Stimulated activated CD4-positive, alpha-beta T cell treated with anti-CD3 and anti-CD28 coated beads, TNF-alpha, amount 100 ng/mL, for 1 hour (primary cell): Measurements from ENCODE around the gene KCNQ2.

Source experiments
- DNase-seq, 3 donors: peaks; one replicate each; pipeline ENCODE4 v3.0.0-alpha.2; 2020; ENCODE audit warnings: low read depth in 3 of 3, low spot score in 1 of 3

Gene KCNQ2

DNA sequence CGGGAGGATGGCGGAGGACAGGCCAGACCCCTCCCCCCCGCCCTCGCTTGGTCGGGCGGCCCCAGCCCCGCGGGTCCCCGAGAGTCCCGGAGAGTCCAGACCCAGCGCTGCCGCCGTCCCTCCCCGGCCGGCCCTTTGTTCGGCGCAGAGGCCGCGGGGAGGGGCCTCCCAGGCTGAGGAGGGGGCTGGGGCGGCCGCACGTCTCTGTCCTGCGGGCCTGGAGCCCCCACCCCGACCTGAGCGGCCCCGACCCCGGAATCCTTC is 806 bp downstream of the KCNQ2 start:
- no peak for DNase-seq

- DNase-seq = no peak
These were observed 1.3 kb downstream of the KCNQ2 start for GRCh38 chr20:63471002-63471716.

- DNase-seq = no peak
These were observed 2.0 kb downstream of the KCNQ2 start for GRCh38 chr20:63470410-63470809.

DNA sequence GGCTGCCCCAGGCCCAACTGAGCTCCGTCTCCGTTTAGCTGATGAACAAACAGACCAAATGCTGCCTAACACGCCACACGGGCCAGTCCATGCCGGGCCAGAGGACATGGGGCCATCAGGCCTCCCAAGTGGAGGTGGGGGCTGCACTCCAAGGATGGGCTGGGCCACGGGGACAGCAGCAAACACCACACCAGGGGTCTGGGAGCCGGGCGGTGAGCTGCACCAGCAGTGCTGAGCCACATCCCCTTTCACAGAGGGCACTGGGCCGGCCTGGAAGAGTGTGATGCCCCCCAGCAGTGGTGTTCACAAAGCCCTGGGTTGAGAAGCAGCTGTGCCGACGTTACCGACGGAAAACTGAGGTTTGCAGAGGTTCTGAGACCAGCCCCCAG is 2.7 kb downstream of the KCNQ2 start:
- no peak for DNase-seq

GRCh38 chr20:63469019-63469712 is 3.3 kb downstream of the KCNQ2 start:
- no peak for DNase-seq

GRCh38 chr20:63468421-63468820 is 4.0 kb downstream of the KCNQ2 start:
- DNase-seq = no peak

GRCh38 chr20:63467294-63468083 is 5.0 kb downstream of the KCNQ2 start:
- no peak for DNase-seq

- DNase-seq = no peak
These were observed 5.6 kb downstream of the KCNQ2 start for GRCh38 chr20:63466861-63467260.

- DNase-seq = no peak
These were observed 6.1 kb downstream of the KCNQ2 start for GRCh38 chr20:63466250-63466825.

DNA sequence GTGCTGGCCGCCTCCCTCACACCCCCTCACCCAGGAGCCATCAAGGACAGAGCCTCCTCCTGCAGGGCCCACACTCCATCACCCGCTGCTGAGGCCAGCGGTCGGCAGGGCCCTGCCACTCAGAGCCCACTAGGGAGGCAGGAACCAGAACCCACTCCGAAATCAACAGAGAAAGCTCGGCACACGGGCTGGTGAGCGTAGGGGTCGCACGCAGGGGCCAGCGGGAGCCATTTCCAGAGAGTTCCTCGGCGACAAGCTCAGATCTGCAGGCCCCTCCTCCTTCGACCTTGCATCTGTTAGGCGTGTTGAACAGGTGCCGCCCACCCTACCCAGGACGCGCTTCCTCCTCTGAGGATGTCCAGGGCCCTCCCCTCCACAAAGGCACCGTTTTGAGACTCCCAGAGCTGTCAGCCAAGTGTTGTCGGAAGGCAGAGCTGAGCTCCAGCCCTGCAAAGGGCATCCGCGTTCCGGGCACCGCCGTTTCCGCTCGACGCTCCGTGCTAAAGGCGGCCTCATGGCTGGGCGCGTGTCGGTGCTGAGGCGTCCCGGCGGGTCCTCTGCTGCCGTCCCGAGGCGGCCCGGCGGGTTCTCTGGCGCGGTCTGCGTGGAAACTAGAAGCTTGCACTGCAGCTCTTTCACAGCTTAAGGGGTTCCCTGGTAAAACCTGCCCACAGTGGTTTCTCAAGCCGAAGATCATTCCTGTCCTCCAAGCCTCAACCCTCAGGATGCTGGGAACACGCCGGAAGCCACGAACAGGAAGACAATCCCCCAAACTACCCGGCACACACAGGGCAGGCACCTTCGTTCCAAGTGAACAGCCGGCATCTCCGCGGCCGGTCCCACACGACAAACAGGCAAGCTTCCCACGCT is 6.8 kb downstream of the KCNQ2 start:
- DNase-seq = no peak

DNA sequence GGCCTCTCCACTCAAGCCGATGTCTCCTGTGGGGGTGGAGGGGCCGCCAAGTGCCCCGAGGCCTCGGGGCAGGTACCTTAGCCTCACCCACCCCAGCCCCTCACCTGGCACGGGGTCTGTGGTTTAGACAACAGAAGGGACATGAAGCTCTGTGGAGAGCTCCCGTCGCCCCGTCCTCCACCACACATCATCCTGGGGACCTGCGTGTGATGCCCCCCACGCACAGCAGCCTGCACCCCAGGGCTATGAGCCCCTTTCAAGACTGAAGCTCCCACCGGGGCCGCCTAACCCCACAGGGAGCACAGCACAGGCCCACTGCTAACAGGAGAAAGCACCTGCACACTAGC is 8.2 kb downstream of the KCNQ2 start:
- DNase-seq = no peak

DNA sequence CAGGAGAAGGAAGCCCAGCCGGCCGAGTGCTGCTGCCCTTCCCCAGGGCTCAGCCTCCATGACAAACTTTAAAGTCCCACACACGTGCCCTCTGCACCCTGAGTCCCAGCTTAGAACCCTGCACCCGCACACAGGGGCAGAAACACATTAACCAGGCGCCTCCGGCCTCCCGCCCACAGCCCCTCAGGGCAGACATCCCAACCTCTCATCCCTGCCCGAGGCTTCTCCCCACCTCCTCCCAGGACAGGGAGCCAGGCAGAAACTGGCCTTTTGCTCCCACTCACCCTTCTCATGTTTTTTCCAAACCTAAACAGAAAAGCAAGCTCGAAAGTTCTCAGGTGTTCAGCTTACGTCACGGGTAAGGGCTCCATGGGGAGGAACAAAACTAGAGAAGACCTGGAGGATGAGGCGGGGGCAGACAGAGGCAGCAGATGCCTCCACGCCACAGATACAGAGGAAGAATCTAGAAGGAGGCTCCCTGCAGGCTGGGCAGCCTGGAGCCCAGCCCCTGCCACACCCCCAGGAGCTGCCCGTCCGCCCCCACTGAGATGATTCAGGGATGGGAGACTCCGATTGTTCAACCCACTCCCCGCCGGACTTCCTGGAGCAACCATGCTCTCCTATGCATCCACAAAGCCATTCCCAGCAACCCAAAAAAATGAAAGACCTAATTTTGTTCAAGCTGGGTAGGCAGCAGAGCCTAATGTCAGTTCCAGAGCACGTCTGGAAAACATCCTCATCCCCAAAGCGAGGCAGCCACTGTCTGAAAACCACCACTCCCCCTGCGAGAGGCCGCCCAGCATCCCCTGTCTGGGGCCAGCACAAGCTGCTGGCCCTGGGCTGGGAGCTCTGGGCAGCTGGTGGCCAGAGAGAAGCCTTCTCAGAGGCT is 8.8 kb downstream of the KCNQ2 start:
- no peak for DNase-seq

DNA sequence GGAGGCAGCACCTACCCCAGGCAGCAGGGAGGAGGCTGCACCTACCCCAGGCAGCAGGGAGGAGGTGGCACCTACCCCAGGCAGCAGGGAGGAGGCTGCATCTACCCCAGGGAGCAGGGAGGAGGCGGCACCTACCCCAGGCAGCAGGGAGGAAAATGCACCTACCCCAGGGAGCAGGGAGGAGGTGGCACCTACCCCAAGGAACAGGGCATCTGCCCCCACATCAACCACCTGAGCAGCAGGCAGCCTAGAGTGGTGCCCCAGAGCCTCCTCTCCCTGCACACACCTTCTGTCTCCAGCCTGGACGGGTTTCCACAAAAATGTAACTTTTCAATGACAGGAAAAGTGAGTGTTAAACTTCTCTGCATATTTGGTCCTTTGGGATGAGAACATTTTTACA is 10.2 kb downstream of the KCNQ2 start:
- no peak for DNase-seq

GRCh38 chr20:63461104-63461763 is 11.2 kb downstream of the KCNQ2 start:
- no peak for DNase-seq

GRCh38 chr20:63459070-63459380 is 13.4 kb downstream of the KCNQ2 start:
- DNase-seq = no peak

DNA sequence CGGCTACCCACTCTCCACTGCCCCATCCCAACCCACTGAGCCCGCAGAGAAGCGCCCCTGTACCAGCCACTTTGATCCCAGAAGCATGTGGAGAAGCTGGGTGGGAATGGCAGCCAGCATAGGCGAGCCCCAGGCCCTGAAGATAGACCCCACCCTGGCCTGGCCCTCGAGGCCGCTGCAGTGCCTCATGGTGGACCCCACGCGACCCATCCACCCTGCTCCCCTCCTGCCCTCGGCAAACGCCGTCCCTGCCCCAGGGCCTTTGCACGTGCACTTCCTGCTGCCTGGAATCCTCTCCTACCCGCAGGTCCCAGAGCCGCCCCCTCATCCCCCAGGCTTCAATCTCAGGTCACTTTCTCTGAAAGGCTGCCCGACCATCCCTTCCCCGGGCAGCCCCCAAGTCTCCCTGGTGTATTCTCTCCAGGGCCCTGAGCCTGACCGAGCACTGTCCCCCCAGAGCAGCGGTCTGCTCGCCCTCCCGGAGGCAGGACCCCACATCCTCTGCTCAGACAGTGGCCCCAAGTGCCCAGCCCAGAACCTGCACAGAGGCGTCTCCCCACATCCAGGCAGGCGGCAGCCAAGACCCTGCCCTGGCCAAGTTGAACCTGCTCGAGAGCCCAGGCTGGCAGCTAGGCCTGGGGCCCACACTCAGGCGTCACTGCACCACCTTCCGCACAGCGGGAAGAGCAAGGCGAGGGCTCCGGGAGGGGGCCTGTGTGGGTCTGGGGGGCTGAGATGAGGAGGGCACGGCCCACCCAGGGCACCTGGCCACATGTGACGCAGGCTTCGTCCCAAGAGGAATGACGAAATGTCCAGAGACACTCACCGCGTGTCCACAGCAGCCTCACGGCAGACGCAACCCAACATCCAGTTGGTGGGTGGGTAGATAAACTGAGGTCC is 14.0 kb downstream of the KCNQ2 start:
- DNase-seq = no peak

DNA sequence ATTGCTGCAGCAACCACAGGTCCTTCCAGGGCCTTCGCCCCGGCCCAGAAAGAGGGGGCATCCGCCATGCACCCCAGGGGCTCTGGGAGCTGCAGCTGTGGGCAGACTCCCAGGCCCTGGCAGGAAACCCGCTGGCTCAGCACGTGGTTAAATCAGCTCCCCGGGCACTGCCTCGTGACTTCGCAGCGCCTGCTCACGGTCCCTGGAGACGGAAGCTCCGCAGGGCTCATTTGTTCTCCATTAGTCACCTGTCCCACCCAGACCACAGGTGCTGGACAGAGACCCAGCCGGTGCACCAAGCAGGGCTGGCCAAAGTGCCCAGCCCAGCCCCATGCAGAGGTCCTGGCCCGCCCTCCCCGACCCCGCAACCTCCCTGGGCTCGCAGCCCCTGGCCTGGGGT is 14.7 kb downstream of the KCNQ2 start:
- DNase-seq = no peak

GRCh38 chr20:63456429-63457284 is 15.8 kb downstream of the KCNQ2 start:
- no peak for DNase-seq
